ENCODE measurements around the gene MAML3. TPM values are rescaled to one million over a fixed set of nuclear protein-coding genes. Genes with fewer than 3 reads are reported as not detected.

Gene MAML3
- polyA plus RNA-seq, 2 donors = 3.7 to 3.8 TPM

GRCh38 chr4:140098455-140099160 is 55.4 kb downstream of the MAML3 start:
- no peak overlapping the region for H3K4me3 ChIP-seq (ENCODE audit: low read depth in 1 of 2, low read length in 2 of 2)
- WGBS, 2 donors = 64 to 67% methylated on average over 7 of the region's 7 CpGs

GRCh38 chr4:140097572-140097971 is 56.4 kb downstream of the MAML3 start:
- WGBS, 2 donors = 56 to 59% methylated on average over 4 of the region's 4 CpGs
- no peaks in the 10 kb centered on the region for H3K27me3 ChIP-seq (ENCODE audit: control insufficient read depth in 1 of 2, insufficient read depth in 2 of 2, low read length in 2 of 2)
- no peaks in the 10 kb centered on the region for H3K36me3 ChIP-seq (ENCODE audit: control insufficient read depth in 2 of 2, insufficient read depth in 2 of 2, low read length in 1 of 2)
- no peaks in the 10 kb centered on the region for H3K9me3 ChIP-seq (ENCODE audit: control insufficient read depth in 2 of 2, insufficient read depth in 1 of 2, low read depth in 1 of 2, low read length in 1 of 2)
- no peak overlapping the region for H3K27ac ChIP-seq (ENCODE audit: low read depth in 2 of 2, low read length in 1 of 2)
- no peak overlapping the region for H3K4me3 ChIP-seq (ENCODE audit: low read depth in 1 of 2, low read length in 2 of 2)
- H3K4me1 ChIP-seq (ENCODE audit: control insufficient read depth in 2 of 2, insufficient read depth in 2 of 2, low read length in 1 of 2) = peaks cover 0 to 11% of the 10 kb centered on the region in 2 donors

More at GRCh38 chr4:140098455-140099160, 55.4 kb downstream of the MAML3 start:
- no peaks in the 10 kb centered on the region for H3K36me3 ChIP-seq (ENCODE audit: control insufficient read depth in 2 of 2, insufficient read depth in 2 of 2, low read length in 1 of 2)
- peaks cover 0 to 11% of the 10 kb centered on the region in 2 donors for H3K4me1 ChIP-seq (ENCODE audit: control insufficient read depth in 2 of 2, insufficient read depth in 2 of 2, low read length in 1 of 2)
- no peaks in the 10 kb centered on the region for H3K27me3 ChIP-seq (ENCODE audit: control insufficient read depth in 1 of 2, insufficient read depth in 2 of 2, low read length in 2 of 2)
- H3K9me3 ChIP-seq (ENCODE audit: control insufficient read depth in 2 of 2, insufficient read depth in 1 of 2, low read depth in 1 of 2, low read length in 1 of 2) = no peaks in the 10 kb centered on the region
- H3K27ac ChIP-seq (ENCODE audit: low read depth in 2 of 2, low read length in 1 of 2) = peak overlapping the region; percentile 32 to 55

- Histone ChIP-seq H3K27me3 (ENCODE audit: control insufficient read depth in 1 of 2, insufficient read depth in 2 of 2, low read length in 2 of 2) (no peaks in the 10 kb centered on the region), H3K36me3 (ENCODE audit: control insufficient read depth in 2 of 2, insufficient read depth in 2 of 2, low read length in 1 of 2) (no peaks in the 10 kb centered on the region), H3K4me3 (ENCODE audit: low read depth in 1 of 2, low read length in 2 of 2) (no peak overlapping the region), H3K9me3 (ENCODE audit: control insufficient read depth in 2 of 2, insufficient read depth in 1 of 2, low read depth in 1 of 2, low read length in 1 of 2) (no peaks in the 10 kb centered on the region), H3K4me1 (ENCODE audit: control insufficient read depth in 2 of 2, insufficient read depth in 2 of 2, low read length in 1 of 2) (peaks cover 0 to 11% of the 10 kb centered on the region in 2 donors), H3K27ac (ENCODE audit: low read depth in 2 of 2, low read length in 1 of 2) (peak overlapping the region in 1 of 2 donors; percentile 83)
- WGBS, 2 donors = 35 to 47% methylated on average over 2 of the region's 2 CpGs
Observed at GRCh38 chr4:140096921-140097320, 57.1 kb downstream of the MAML3 start.

GRCh38 chr4:140096483-140096861 is 57.5 kb downstream of the MAML3 start:
- WGBS, 2 donors = 70 to 84% methylated on average over 5 of the region's 5 CpGs
- Histone ChIP-seq H3K9me3 (ENCODE audit: control insufficient read depth in 2 of 2, insufficient read depth in 1 of 2, low read depth in 1 of 2, low read length in 1 of 2) (no peaks in the 10 kb centered on the region), H3K4me3 (ENCODE audit: low read depth in 1 of 2, low read length in 2 of 2) (no peak overlapping the region), H3K27ac (ENCODE audit: low read depth in 2 of 2, low read length in 1 of 2) (peak overlapping the region in 1 of 2 donors; percentile 65), H3K27me3 (ENCODE audit: control insufficient read depth in 1 of 2, insufficient read depth in 2 of 2, low read length in 2 of 2) (no peaks in the 10 kb centered on the region), H3K36me3 (ENCODE audit: control insufficient read depth in 2 of 2, insufficient read depth in 2 of 2, low read length in 1 of 2) (no peaks in the 10 kb centered on the region), H3K4me1 (ENCODE audit: control insufficient read depth in 2 of 2, insufficient read depth in 2 of 2, low read length in 1 of 2) (peaks cover 0 to 11% of the 10 kb centered on the region in 2 donors)

GRCh38 chr4:140095694-140096482 is 58.1 kb downstream of the MAML3 start:
- peak overlapping the region; percentile 72 to 73 for H3K27ac ChIP-seq (ENCODE audit: low read depth in 2 of 2, low read length in 1 of 2)
- no peaks in the 10 kb centered on the region for H3K36me3 ChIP-seq (ENCODE audit: control insufficient read depth in 2 of 2, insufficient read depth in 2 of 2, low read length in 1 of 2)
- H3K4me3 ChIP-seq (ENCODE audit: low read depth in 1 of 2, low read length in 2 of 2) = no peak overlapping the region
- H3K9me3 ChIP-seq (ENCODE audit: control insufficient read depth in 2 of 2, insufficient read depth in 1 of 2, low read depth in 1 of 2, low read length in 1 of 2) = no peaks in the 10 kb centered on the region
- H3K4me1 ChIP-seq (ENCODE audit: control insufficient read depth in 2 of 2, insufficient read depth in 2 of 2, low read length in 1 of 2) = peaks cover 0 to 11% of the 10 kb centered on the region in 2 donors
- no peaks in the 10 kb centered on the region for H3K27me3 ChIP-seq (ENCODE audit: control insufficient read depth in 1 of 2, insufficient read depth in 2 of 2, low read length in 2 of 2)
- 56 to 61% methylated on average over 9 of the region's 9 CpGs for WGBS, 2 donors

- Histone ChIP-seq H3K36me3 (ENCODE audit: control insufficient read depth in 2 of 2, insufficient read depth in 2 of 2, low read length in 1 of 2) (no peaks in the 10 kb centered on the region), H3K27me3 (ENCODE audit: control insufficient read depth in 1 of 2, insufficient read depth in 2 of 2, low read length in 2 of 2) (no peaks in the 10 kb centered on the region), H3K9me3 (ENCODE audit: control insufficient read depth in 2 of 2, insufficient read depth in 1 of 2, low read depth in 1 of 2, low read length in 1 of 2) (no peaks in the 10 kb centered on the region), H3K4me3 (ENCODE audit: low read depth in 1 of 2, low read length in 2 of 2) (no peak overlapping the region), H3K27ac (ENCODE audit: low read depth in 2 of 2, low read length in 1 of 2) (peak overlapping the region; percentile 72 to 73), H3K4me1 (ENCODE audit: control insufficient read depth in 2 of 2, insufficient read depth in 2 of 2, low read length in 1 of 2) (peaks cover 0 to 8% of the 10 kb centered on the region in 2 donors)
- WGBS, 2 donors = 50 to 57% methylated on average over 17 of the region's 17 CpGs
Observed at GRCh38 chr4:140094438-140095420, 59.3 kb downstream of the MAML3 start.

GRCh38 chr4:140092094-140092851 is 61.7 kb downstream of the MAML3 start:
- 36% methylated on average over 23 of the region's 23 CpGs for WGBS, 2 donors
- no peaks in the 10 kb centered on the region for H3K27me3 ChIP-seq (ENCODE audit: control insufficient read depth in 1 of 2, insufficient read depth in 2 of 2, low read length in 2 of 2)
- peak overlapping the region; percentile 70 for H3K27ac ChIP-seq (ENCODE audit: low read depth in 2 of 2, low read length in 1 of 2)
- no peaks in the 10 kb centered on the region for H3K36me3 ChIP-seq (ENCODE audit: control insufficient read depth in 2 of 2, insufficient read depth in 2 of 2, low read length in 1 of 2)
- no peaks in the 10 kb centered on the region for H3K9me3 ChIP-seq (ENCODE audit: control insufficient read depth in 2 of 2, insufficient read depth in 1 of 2, low read depth in 1 of 2, low read length in 1 of 2)
- H3K4me1 ChIP-seq (ENCODE audit: control insufficient read depth in 2 of 2, insufficient read depth in 2 of 2, low read length in 1 of 2) = peaks cover 0 to 5% of the 10 kb centered on the region in 2 donors
- H3K4me3 ChIP-seq (ENCODE audit: low read depth in 1 of 2, low read length in 2 of 2) = peak overlapping the region; percentile 17 to 43

GRCh38 chr4:140091305-140091704 is 62.7 kb downstream of the MAML3 start:
- no peak overlapping the region for H3K27ac ChIP-seq (ENCODE audit: low read depth in 2 of 2, low read length in 1 of 2)
- H3K4me1 ChIP-seq (ENCODE audit: control insufficient read depth in 2 of 2, insufficient read depth in 2 of 2, low read length in 1 of 2) = peaks cover 0 to 5% of the 10 kb centered on the region in 2 donors
- no peaks in the 10 kb centered on the region for H3K9me3 ChIP-seq (ENCODE audit: control insufficient read depth in 2 of 2, insufficient read depth in 1 of 2, low read depth in 1 of 2, low read length in 1 of 2)
- H3K4me3 ChIP-seq (ENCODE audit: low read depth in 1 of 2, low read length in 2 of 2) = no peak overlapping the region
- no peaks in the 10 kb centered on the region for H3K36me3 ChIP-seq (ENCODE audit: control insufficient read depth in 2 of 2, insufficient read depth in 2 of 2, low read length in 1 of 2)
- no peaks in the 10 kb centered on the region for H3K27me3 ChIP-seq (ENCODE audit: control insufficient read depth in 1 of 2, insufficient read depth in 2 of 2, low read length in 2 of 2)
